K562 (cell line): ENCODE measurements around the gene RNF152. TPM values are rescaled to one million over a fixed set of nuclear protein-coding genes. Genes with fewer than 3 reads are reported as not detected.

Experiments used
- ATF6 ChIP-seq: sonication (generic); formaldehyde crosslinking; IDR thresholded peaks from 2 replicates; pipeline ENCODE4 v1.4.0; 2020; ENCODE audit warnings: mild to moderate bottlenecking, missing genetic modification reagents
- polyA plus RNA-seq, 8 experiments: library from polyadenylated mRNA; depleted of rRNA in 4 of 8; stranded (reverse) in 5 of 8; unstranded in 3 of 8; fragments of >200 nt; fragmentation: Nextera tagmentation in 2 of 8; fragmentation: Illumina TruSeq in 1 of 8; extraction: Ambion mirVana in 2 of 8; extraction: Trizol in 1 of 8; gene quantifications; 2 replicates each; pipeline versions ENCODE4 v1.2.1 to v1.2.3, GENCODE V29; 2011 to 2014; ENCODE audit warnings: inconsistent platforms in 1 of 8, missing spikeins in 1 of 8
- total RNA-seq, 7 experiments: library from RNA; depleted of rRNA in 6 of 7; stranded (reverse); fragments of >200 nt in 6 of 7; fragmentation: Illumina TruSeq in 2 of 7; extraction: Trizol in 2 of 7; gene quantifications; 2 replicates each; pipeline versions ENCODE4 v1.2.1 to v1.2.3, GENCODE V29; 2011 to 2021; ENCODE audit warnings: low replicate concordance in 1 of 7

RNF152 gene
- total and polyA plus RNA-seq, 9 of the 15 experiments (the other 6 are each of a cell fraction or from before 2014, with no cell fraction given) = 0.04 to 0.05 TPM; not detected in 7

GRCh38 chr18:61761875-61762274, 130.9 kb downstream of the RNF152 start (continued):
- TF ChIP-seq ATF6 (CRISPR knock-in tag) = no peak
